Measurements from ENCODE around the gene RNF152.

DNA sequence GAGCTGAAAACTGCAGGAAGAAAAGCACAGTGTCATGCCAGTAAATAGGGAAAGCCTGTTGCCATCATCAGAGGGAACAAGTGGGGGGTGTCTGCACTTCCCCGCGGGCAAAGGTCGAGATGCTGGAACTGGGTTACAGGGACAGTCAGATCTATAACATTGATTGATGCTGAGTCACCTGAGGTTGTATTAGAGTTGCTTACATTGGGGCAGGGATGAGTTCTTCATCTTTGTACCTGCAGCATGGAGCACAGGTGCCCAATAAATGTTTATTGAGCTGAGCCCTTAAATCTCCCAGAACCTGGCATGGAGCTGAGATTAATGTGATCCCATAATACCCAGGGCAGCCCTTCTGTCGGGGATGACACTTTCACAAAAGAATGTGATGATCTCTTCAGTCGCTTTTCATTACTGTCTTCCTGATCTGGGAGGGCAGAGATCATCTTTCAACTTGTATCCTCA, 5.9 kb upstream of the RNF152 start:
- TF ChIP-seq TOX (CRISPR knock-in tag; IDR thresholded peaks at IDR 0.05; ENCODE audit: borderline replicate concordance) = no peak
- TF ChIP-seq ZNF565 (CRISPR knock-in tag; conservative IDR thresholded peaks at IDR 0.05; ENCODE audit: low read depth) = no peak
- no peak for TF ChIP-seq OSR1 (CRISPR knock-in tag; IDR thresholded peaks at IDR 0.05)
- no peak for TF ChIP-seq ISL1 (CRISPR knock-in tag; IDR thresholded peaks at IDR 0.05)
